Heart left ventricle (tissue), 13 donors: ENCODE results near the gene CSNK1G1.

Source experiments
- POLR2A ChIP-seq, 2 donors: fragments of 450-650 bp; IDR thresholded peaks; one replicate each; pipeline ENCODE4 v1.6.1; 2017; ENCODE audit warnings: antibody characterized with exemption in 2 of 2, mild to moderate bottlenecking in 2 of 2, moderate library complexity in 2 of 2
- TF ChIP-seq, protein P1 (sequence below), 12 donors: fragments of 200-600 bp; sonication (generic) in 4 of 12; IDR thresholded peaks; one replicate each; pipeline versions ENCODE4 v1.5.0 to v1.8.0; 2018 to 2022; ENCODE audit warnings: antibody characterized with exemption in 12 of 12, mild to moderate bottlenecking in 5 of 12
- donor health status: ischemic (EF 13 %, LVEDD 7.1; RV severe dilation, severe dysfunction).
- donor health status: DM: no; HTN: yes; CAD: no.
- donor health status: DM: no; HTN: no; CAD: no.
- donor health status: ischemic (EF 25% LVEDD 6.9; RV normal size, moderate dysfunction).
- donor health status: ischemic (EF 25% LVEDD 5.7; RV mildly dilated, moderate dysfunction).
- donor health status: ischemic (EF 35%, LVEDD 5.7; RV mildly dilated, moderate dysfunction).
- donor health status: nonischemic (EF 11% LVEDD 7.7; RV severe dilation, severe dysfunction).
- donor health status: DM: yes; HTN: yes; CAD: no.
- donor health status: PGD.
- donor health status: ischemic (EF 29% LVEDD 5.4; RV normal size, mild dysfunction).
- donor health status: nonischemic (EF 23%, LVEDD 6.1; RV moderate dilation, normal function).

DNA sequence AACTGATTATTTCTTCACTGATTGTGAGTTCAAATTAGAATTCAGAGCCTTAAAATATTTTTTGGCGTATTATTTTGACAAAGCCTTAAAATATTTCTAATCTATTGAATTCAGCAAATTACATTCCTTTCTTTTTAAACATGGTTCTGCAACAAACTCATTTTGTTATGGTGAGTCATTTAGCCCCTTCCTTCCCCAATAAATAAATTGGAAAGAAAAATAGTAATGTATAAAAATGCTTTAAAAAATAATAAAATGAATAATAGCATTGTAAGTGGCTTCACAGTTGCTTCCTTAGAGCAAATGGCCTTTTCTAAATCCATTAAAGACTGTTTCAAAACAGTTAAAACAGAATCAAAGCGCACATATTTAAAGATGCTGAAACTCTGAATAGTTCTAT is 12.1 kb downstream of the CSNK1G1 start:
- TF ChIP-seq, protein P1, sequence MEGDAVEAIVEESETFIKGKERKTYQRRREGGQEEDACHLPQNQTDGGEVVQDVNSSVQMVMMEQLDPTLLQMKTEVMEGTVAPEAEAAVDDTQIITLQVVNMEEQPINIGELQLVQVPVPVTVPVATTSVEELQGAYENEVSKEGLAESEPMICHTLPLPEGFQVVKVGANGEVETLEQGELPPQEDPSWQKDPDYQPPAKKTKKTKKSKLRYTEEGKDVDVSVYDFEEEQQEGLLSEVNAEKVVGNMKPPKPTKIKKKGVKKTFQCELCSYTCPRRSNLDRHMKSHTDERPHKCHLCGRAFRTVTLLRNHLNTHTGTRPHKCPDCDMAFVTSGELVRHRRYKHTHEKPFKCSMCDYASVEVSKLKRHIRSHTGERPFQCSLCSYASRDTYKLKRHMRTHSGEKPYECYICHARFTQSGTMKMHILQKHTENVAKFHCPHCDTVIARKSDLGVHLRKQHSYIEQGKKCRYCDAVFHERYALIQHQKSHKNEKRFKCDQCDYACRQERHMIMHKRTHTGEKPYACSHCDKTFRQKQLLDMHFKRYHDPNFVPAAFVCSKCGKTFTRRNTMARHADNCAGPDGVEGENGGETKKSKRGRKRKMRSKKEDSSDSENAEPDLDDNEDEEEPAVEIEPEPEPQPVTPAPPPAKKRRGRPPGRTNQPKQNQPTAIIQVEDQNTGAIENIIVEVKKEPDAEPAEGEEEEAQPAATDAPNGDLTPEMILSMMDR (IDR thresholded peaks at IDR 0.05), result no peak
- TF ChIP-seq POLR2A (IDR thresholded peaks at IDR 0.05), result no peak
